GM21717 (cell line): ENCODE measurements around the gene PLLP.
A peak's percentile ranks its signal among the peaks of the same experiment; 100 is the strongest.

Experiments
- ATAC-seq: cut with Tn5 transposase; IDR thresholded peaks from one replicate; pipeline ENCODE4 v1.9.1; 2021; ENCODE audit warnings: mild to moderate bottlenecking, moderate library complexity; ENCODE audit not compliant: unreplicated experiment

Gene PLLP

GRCh38 chr16:57284209-57284951, at the start of gene PLLP:
Gene PLLP (minus strand): TSS chr16:57284672. CDS start chr16:57284540, 132 bp downstream.
- peak; percentile 48 for ATAC-seq

DNA sequence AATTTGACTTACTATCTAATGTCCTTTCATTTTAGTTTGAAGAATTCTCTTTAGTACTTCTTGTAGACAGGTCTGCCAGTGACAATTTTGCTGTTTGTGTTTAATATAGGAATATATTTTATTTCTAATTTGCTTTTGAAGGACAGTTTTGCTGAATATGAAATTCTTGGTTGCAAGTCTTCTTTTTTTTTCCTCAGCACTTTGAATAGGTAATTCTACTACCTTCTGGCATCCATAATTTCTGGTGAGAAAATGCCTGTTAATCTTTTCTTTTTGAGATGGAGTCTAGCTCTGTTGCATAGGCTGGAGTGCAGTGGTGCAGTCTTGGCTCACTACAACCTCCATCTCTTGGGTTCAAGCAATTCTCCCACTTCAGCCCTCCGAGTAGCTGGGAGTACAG, 48.9 kb upstream of the PLLP start:
- ATAC-seq: no peak

GRCh38 chr16:57331355-57331754, 46.9 kb upstream of the PLLP start:
- no peak for ATAC-seq

DNA sequence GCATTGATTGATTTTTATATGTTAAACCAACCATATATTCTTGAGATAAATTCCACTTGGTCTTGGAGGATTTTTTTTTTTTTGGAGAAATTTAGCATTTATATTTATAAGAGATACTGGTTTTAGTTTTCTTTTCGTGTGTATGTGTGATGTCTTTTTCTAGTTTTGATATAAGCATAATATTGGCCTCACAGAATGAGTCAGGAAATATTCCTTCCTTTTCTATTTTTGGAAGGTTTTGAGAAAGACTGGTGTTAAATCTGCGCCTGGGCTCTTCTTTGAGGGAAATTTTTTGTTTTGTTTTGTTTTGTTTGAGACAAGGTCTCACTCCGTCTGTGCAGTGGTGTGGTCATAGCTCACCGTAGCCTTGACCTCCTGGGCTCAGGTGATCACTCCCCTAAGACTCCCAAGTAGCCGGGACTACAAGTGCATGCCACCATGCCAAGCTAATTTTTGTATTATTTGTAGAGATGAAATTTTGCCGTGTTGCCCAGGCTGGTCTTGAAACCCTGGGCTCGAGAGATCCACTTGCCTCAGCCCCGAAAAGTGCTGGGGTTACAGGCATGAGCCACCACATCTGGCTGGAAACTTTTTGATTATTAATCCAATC, 45.4 kb upstream of the PLLP start:
- ATAC-seq: no peak

- ATAC-seq: no peak
Measured at GRCh38 chr16:57325458-57325857, 41.0 kb upstream of the PLLP start.

GRCh38 chr16:57324749-57325148, 40.3 kb upstream of the PLLP start:
- no peak for ATAC-seq

DNA sequence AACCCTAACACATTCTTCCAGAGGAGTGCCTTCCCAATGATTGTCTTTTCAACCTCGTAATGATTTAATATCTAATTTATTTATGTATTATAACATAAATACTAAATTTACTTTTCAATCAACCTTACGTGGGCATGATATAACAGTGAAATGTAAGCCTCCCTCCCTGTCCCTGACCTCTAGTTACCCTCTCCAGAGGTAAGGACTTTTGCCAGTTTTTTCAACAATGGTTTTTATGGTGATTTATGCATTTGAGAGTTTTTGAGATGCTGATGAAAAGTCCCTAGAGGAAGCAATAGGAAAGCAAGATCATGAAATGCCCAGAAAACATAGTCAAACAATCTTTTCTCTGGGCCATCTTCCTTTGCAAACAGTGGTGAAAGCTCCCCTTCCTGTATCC, 35.2 kb upstream of the PLLP start:
- ATAC-seq: no peak

DNA sequence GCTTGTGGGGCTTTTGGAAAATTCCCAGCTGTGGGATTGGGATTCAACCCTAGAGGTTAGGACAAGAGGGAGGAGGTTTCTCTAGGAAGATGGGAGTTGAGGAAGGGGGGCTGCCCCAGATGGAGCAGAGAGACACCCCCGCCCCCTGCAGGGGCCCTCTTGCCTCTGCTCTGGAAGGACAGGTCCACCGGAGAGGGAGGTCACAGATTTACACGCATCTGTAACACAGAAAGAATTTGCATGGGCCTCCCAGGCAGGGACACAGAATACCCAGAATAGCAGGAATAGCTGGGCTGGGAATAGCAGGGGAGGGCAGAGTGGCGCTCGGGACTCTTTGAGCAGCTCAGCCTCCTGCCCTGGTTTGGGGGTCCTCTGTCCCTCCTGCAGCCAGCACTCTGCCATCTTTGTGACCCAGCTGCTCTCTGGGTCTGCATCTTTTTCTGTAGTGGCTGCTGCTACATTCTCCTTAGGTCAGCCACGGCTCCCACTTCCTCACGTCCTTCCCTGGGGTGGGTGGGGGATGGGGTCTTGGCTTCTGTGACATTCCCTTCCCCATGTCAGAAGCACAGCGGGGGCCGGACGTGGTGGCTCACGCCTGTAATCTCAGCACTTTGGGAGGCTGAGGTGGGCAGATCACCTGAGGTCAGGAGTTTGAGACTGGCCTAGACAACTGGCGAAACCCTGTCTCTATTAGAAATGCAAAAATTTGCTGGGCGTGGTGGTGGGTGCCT, 33.9 kb upstream of the PLLP start:
- no peak for ATAC-seq

DNA sequence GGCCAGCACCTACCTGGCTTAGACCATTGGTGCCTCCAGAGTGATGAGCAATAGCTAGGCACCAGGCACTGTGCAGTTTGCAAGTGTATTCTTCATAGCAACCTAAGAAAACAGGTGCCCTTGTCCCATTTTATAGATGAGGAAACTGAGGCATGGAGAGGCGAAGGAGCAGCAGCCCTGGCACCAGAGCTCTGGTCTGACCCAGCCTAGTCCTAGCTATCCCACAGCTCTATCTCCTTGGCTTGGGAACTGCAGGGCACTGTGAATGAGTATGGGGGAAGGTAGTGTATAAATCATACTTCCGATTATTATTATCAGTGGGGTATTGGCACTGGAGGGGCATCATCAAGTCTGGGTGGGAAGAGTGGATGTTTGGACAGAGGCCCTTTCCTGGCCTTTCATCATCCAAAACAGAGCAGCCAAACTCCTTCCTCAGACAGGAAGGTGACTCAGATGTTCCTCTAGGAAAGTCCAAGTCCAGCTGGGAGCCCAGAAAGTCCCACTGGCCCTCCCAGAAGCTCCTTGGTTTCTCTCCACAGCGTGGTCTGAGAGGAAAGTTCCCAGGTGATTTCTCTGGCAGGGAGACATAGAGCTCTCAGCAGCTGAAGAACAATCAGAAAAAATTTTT, 32.0 kb upstream of the PLLP start:
- no peak for ATAC-seq

DNA sequence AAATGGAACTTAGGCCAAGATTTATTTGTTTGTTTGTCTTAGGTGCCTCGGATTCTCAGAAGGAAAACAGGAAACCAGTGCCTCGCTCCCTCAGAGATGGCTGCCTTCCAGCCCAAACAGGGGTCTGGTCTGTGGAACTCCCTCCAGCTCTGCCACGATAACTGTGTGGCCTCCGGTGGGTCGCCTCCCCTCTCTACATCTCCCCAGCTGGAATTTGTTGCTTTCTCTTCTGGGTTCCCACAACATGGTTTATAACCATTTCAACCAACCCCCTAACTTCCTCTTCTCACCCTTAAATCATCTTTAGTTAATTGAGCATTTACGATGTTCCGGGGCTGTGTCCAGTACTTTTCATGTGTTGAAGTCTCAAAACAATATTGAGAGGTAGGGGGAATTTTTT, 30.9 kb upstream of the PLLP start:
- ATAC-seq: no peak

- no peak for ATAC-seq
Measured at GRCh38 chr16:57314161-57314785, 29.8 kb upstream of the PLLP start.

GRCh38 chr16:57313509-57313908, 29.0 kb upstream of the PLLP start:
- ATAC-seq: no peak

GRCh38 chr16:57310801-57311200, 26.3 kb upstream of the PLLP start:
- no peak for ATAC-seq

DNA sequence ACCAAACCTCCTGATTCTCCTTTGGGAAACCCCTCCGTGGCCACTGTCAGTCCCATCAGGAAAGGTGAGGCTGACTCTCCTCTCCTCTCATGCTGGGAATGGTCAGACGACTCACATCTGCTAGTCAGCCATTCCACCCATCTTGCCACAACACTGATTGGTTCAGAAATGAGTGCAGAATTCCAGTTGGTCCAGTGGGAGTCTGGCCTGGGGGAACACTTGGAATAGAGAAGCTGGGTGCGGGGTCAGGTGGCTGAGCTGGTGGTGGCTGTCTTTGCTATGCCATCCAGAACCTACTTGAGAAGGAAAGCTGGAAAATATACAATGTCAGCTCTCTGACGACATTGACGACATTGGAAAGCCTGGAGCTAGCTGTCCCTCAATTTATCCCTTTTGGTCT, 23.6 kb upstream of the PLLP start:
- ATAC-seq: no peak

DNA sequence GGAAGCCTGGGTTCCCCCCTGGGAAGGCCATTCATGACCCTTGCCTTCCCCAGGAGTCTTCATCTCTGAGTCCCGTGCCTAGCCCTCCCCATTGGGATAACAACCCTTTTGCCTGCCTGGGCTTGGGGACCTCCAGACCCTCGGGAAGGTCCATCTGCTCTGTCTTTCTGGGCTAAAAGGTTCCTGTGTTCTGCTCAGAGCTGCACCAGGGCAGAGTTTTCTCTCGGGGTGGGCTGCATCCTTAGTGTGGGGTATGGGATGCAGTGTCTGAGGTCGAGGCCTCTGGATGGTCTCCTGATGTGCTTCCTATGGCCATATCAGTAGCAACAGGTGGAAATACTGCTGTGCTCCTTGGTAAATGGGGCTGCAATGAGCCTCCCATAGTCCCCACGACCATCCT, 22.9 kb upstream of the PLLP start:
- no peak for ATAC-seq

- no peak for ATAC-seq
Measured at GRCh38 chr16:57306676-57307341, 22.3 kb upstream of the PLLP start.

DNA sequence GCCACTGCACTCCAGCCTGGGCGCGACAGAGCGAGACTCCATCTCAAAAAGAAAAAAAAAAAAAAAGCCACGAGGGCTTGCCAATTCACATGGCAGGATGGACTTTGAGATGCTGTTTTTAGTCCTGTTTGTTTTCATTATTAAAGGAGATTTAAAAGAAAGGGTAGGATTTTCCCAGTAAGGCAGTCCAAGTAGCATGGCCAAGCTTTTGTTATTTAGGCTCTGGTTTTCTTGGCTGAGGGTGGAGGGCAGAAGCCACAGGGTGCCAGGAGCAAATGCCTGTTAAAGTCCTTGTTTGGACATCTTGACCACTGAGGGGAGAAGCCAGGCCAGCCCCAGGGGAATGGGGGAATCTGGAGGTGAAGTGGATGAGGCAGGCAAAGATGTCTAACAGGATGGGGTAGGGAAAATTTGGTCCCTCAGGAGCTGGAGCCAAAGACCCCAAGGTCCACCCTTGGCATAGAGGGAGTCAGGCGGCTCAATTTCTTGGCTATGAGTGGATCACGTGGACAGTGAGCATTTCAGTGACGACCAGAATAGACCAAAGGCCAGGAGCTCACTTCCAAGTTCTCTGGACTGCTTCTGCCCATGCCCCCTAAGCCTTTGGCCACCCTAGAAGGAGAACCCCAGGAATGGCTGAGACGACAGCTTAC, 20.8 kb upstream of the PLLP start:
- no peak for ATAC-seq

DNA sequence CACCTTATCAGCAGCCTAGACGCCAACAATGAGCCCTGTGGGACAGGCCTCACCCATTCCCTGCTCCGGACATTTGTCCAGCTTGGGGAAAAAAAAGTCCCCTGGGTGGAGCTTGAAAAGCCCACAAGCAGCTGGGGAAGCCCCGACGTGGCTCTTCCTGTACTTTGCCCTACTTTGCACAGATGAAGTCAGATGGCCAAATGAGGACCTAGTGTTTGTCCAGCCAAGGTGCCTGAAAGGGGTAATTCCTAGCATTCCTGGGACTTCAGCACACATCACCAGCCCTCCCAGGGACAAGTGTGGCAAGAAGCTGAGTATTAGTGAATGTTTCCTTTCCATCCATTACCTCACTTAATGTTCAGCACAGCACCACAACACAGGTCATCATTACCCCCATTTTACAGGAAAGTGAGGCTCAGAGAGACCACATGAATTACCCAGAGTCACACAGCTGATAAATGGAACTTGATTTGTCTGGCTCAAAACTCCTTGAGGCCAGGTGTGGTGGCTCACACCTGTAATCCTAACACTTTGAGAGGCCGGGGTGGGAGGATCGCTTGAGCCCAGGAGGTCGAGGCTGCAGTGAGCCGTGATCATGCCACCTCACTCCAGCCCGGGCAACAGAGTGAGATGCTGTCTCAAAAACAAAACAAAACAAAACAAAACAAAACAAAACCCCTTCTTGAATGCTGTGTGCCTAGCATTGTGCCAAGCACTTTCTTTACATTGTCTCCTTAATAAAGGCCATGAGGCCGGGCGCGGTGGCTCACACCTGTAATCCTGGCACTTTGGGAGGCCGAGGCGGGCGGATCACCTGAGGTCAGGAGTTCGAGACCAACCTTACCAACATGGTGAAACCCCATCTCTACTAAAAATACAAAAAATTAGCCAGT, 19.9 kb upstream of the PLLP start:
- ATAC-seq: no peak

- no peak for ATAC-seq
Measured at GRCh38 chr16:57303910-57304168, 19.4 kb upstream of the PLLP start.
